CD14-positive monocyte (primary cell): Measurements from ENCODE around the gene UBQLNL. TPM values are rescaled to one million over a fixed set of nuclear protein-coding genes. Genes with fewer than 3 reads are reported as not detected.

Experiments
- DNase-seq, 3 donors: peaks; one replicate each; pipeline ENCODE4 v3.0.0-alpha.2; 2011 to 2022
- H2AFZ ChIP-seq: 2 replicates; pipeline ENCODE4 v1.6.0; 2012; ENCODE audit warnings: mild to moderate bottlenecking, low read depth, low read length, inconsistent platforms; ENCODE audit not compliant: insufficient read depth, poor library complexity, severe bottlenecking
- H3K27ac ChIP-seq, 2 donors: 1 replicate in 1 of 2; 2 replicates in 1 of 2; pipeline ENCODE4 v1.5.1; 2012 to 2013; ENCODE audit warnings: low read length in 2 of 2, control low read depth in 1 of 2, inconsistent platforms in 1 of 2, low read depth in 1 of 2, mild to moderate bottlenecking in 1 of 2
- H3K27me3 ChIP-seq, 2 donors: one replicate each; pipeline versions ENCODE4 v1.6.0 to v1.6.1; 2011 to 2013; ENCODE audit warnings: low read length in 2 of 2; ENCODE audit not compliant: control insufficient read depth in 2 of 2, insufficient read depth in 2 of 2
- H3K36me3 ChIP-seq, 2 donors: replicated peaks in 1 of 2; 1 replicate in 1 of 2; 2 replicates in 1 of 2; pipeline versions ENCODE4 v1.5.1 to v1.6.1; 2012 to 2013; ENCODE audit warnings: low read length in 2 of 2, control low read depth in 1 of 2, inconsistent platforms in 1 of 2, mild to moderate bottlenecking in 1 of 2; ENCODE audit not compliant: insufficient read depth in 2 of 2, control insufficient read depth in 1 of 2
- H3K4me1 ChIP-seq, 2 donors: 1 replicate in 1 of 2; 2 replicates in 1 of 2; pipeline versions ENCODE4 v1.5.1 to v1.6.1; 2012 to 2013; ENCODE audit warnings: low read length in 2 of 2, control low read depth in 1 of 2, inconsistent platforms in 1 of 2, mild to moderate bottlenecking in 1 of 2, moderate library complexity in 1 of 2; ENCODE audit not compliant: insufficient read depth in 2 of 2, control insufficient read depth in 1 of 2
- H3K4me2 ChIP-seq: replicated peaks from 2 replicates; pipeline ENCODE3; 2012; ENCODE audit warnings: low read length, moderate library complexity, mild to moderate bottlenecking; ENCODE audit not compliant: poor library complexity, severe bottlenecking; ENCODE audit errors: extremely low read depth
- H3K4me3 ChIP-seq, 3 experiments: fragments of 200-600 bp in 1 of 3; sonication (generic) in 1 of 3; replicated peaks in 1 of 3; 1 replicate in 2 of 3; 2 replicates in 1 of 3; pipeline ENCODE4 v1.5.1; 2011 to 2013; ENCODE audit warnings: low read length in 3 of 3, mild to moderate bottlenecking in 3 of 3, control low read depth in 2 of 3, low read depth in 2 of 3, inconsistent platforms in 1 of 3, moderate library complexity in 1 of 3
- H3K79me2 ChIP-seq: 2 replicates; pipeline ENCODE4 v1.6.0; 2012; ENCODE audit warnings: mild to moderate bottlenecking, control low read depth, inconsistent platforms, low read length, moderate library complexity; ENCODE audit not compliant: insufficient read depth
- H3K9ac ChIP-seq: 2 replicates; pipeline ENCODE4 v1.6.0; 2017; ENCODE audit warnings: low read length, mild to moderate bottlenecking; ENCODE audit not compliant: insufficient read depth, poor library complexity, severe bottlenecking
- H3K9me3 ChIP-seq, 2 donors: replicated peaks in 1 of 2; 1 replicate in 1 of 2; 2 replicates in 1 of 2; pipeline versions ENCODE4 v1.5.1 to v1.6.1; 2012 to 2013; ENCODE audit warnings: low read length in 2 of 2, control low read depth in 1 of 2; ENCODE audit not compliant: control insufficient read depth in 1 of 2, insufficient read depth in 1 of 2
- H4K20me1 ChIP-seq: 2 replicates; pipeline ENCODE4 v1.6.0; 2012; ENCODE audit warnings: mild to moderate bottlenecking, low read length, control low read depth, moderate library complexity; ENCODE audit not compliant: insufficient read depth
- H3K27ac Mint-ChIP-seq, 7 donors: one replicate each; pipeline ENCODE4 v1.8.0; 2020; ENCODE audit warnings: mild to moderate bottlenecking in 7 of 7, mixed read lengths in 7 of 7, moderate library complexity in 6 of 7, inconsistent platforms in 2 of 7
- H3K27me3 Mint-ChIP-seq, 3 donors: one replicate each; pipeline ENCODE4 v1.8.0; 2021 to 2022; ENCODE audit warnings: low read depth in 3 of 3, mild to moderate bottlenecking in 3 of 3, mixed read lengths in 3 of 3, moderate library complexity in 3 of 3, inconsistent platforms in 1 of 3
- H3K36me3 Mint-ChIP-seq, 2 donors: one replicate each; pipeline ENCODE4 v1.8.0; 2020; ENCODE audit warnings: mixed read lengths in 2 of 2, inconsistent platforms in 1 of 2, mild to moderate bottlenecking in 1 of 2
- H3K4me1 Mint-ChIP-seq: one replicate; pipeline ENCODE4 v1.8.0; 2020; ENCODE audit warnings: mild to moderate bottlenecking, mixed read lengths
- H3K4me3 Mint-ChIP-seq, 2 donors: one replicate each; pipeline ENCODE4 v1.8.0; 2020; ENCODE audit warnings: mild to moderate bottlenecking in 2 of 2, mixed read lengths in 2 of 2, moderate library complexity in 1 of 2
- H3K9me3 Mint-ChIP-seq, 7 donors: one replicate each; pipeline ENCODE4 v1.8.0; 2020 to 2022; ENCODE audit warnings: mixed read lengths in 7 of 7, mild to moderate bottlenecking in 6 of 7, moderate library complexity in 6 of 7, inconsistent platforms in 2 of 7
- WGBS: methylation state at CpG from one replicate; pipeline ENCODE4 v1.1.5; 2013; ENCODE audit warnings: missing lambda C conversion rate; ENCODE audit not compliant: insufficient coverage; 5-methylcytosine and 5-hydroxymethylcytosine counted together
- intact Hi-C, 2 donors: fragments of 100-400 bp; cut with micrococcal nuclease; formaldehyde crosslinking; loops; one replicate each; pipeline versions ENCODE4 v1.15.0 to v1.15.1; 2023
- polyA plus RNA-seq, 3 donors: library from polyadenylated mRNA; depleted of rRNA in 1 of 3; unstranded in 2 of 3; stranded (reverse) in 1 of 3; fragments of 300-500 nt in 2 of 3; fragments of >200 nt in 1 of 3; fragmentation: Illumina TruSeq in 2 of 3; gene quantifications; 1 replicate in 2 of 3; 2 replicates in 1 of 3; pipeline ENCODE4 v1.2.3, GENCODE V29; 2012 to 2021
- TF ChIP-seq, protein P1 (sequence below): fragments of 200-600 bp; IDR thresholded peaks from one replicate; pipeline ENCODE4 v1.8.0; 2022; ENCODE audit warnings: antibody characterized with exemption, mild to moderate bottlenecking

UBQLNL gene
- polyA plus RNA-seq, 3 donors: 0.33 TPM; not detected in 2

DNA sequence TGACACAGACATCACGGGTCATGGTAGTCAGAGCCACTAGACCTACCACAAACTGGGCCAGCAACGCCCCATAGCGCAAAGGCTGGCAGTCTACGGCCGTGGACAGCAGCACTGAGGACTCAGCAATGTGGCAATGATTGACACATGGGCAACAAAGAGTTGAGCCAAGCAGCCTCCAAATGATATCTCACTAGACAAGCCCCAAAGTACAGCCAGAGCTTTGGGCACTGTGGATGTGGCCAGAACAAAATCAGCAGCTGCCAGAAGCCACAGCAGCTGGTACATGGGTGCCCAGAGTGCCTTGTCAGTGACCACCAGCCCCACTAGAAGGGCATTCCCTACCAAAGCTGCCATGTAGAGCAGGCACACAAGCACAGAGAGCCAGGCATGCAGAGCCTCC lies 11.2 kb upstream of the UBQLNL start:
- Histone ChIP-seq H3K36me3 (no peaks in the 10 kb centered on the region), H3K79me2 (no peaks in the 10 kb centered on the region), H3K4me3 (no peak overlapping the region), H3K27ac (no peak overlapping the region), H3K27me3 (no peaks in the 10 kb centered on the region), H3K9ac (no peak overlapping the region), H3K4me1 (no peaks in the 10 kb centered on the region), H4K20me1 (no peaks in the 10 kb centered on the region), H3K9me3 (no peaks in the 10 kb centered on the region), H2AFZ (no peak overlapping the region), H3K4me2 (no peak overlapping the region)
- Mint-ChIP-seq H3K27ac (peak overlapping the region in 1 of 7 donors; percentile 43), H3K9me3 (peaks cover 2 to 9% (median 2%) of the 10 kb centered on the region in 7 donors), H3K4me3 (no peak overlapping the region), H3K27me3 (peaks cover 0 to 3% (median 1%) of the 10 kb centered on the region in 3 donors), H3K4me1 (no peaks in the 10 kb centered on the region), H3K36me3 (no peaks in the 10 kb centered on the region)
- DNase-seq: no peak
- intact Hi-C loops: no loop called here
- 98% methylated on average over 5 of the region's 5 CpGs for WGBS
- TF ChIP-seq, protein P1, sequence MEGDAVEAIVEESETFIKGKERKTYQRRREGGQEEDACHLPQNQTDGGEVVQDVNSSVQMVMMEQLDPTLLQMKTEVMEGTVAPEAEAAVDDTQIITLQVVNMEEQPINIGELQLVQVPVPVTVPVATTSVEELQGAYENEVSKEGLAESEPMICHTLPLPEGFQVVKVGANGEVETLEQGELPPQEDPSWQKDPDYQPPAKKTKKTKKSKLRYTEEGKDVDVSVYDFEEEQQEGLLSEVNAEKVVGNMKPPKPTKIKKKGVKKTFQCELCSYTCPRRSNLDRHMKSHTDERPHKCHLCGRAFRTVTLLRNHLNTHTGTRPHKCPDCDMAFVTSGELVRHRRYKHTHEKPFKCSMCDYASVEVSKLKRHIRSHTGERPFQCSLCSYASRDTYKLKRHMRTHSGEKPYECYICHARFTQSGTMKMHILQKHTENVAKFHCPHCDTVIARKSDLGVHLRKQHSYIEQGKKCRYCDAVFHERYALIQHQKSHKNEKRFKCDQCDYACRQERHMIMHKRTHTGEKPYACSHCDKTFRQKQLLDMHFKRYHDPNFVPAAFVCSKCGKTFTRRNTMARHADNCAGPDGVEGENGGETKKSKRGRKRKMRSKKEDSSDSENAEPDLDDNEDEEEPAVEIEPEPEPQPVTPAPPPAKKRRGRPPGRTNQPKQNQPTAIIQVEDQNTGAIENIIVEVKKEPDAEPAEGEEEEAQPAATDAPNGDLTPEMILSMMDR: no peak

DNA sequence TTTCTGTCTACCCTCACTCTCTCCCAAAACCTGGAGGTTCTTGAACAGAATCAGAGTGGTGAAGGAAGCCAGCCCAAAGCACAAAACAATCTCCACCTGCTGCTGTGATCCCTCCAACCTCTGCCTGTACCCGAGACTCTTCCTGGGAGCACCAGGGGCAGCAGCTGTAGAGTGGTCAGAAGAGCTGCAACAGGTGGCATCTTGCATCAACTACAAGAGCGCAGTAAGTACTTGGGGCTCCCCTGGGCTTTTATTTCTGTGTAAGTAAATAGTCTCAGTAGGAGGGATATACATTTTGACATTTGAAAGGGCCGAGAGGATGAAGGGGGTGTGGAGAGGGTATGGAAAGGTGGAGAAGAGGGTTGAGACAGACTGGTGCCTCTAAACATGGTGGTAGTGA lies 8.3 kb upstream of the UBQLNL start:
- Mint-ChIP-seq H3K9me3 (peaks cover 3 to 9% (median 5%) of the 10 kb centered on the region in 7 donors), H3K4me1 (no peaks in the 10 kb centered on the region), H3K27ac (no peak overlapping the region), H3K4me3 (no peak overlapping the region), H3K36me3 (no peaks in the 10 kb centered on the region), H3K27me3 (peaks cover 0 to 5% (median 1%) of the 10 kb centered on the region in 3 donors)
- Histone ChIP-seq H3K27me3 (no peaks in the 10 kb centered on the region), H3K9me3 (no peaks in the 10 kb centered on the region), H3K4me2 (no peak overlapping the region), H3K27ac (no peak overlapping the region), H3K4me1 (no peaks in the 10 kb centered on the region), H3K4me3 (no peak overlapping the region), H3K9ac (no peak overlapping the region), H3K79me2 (no peaks in the 10 kb centered on the region), H3K36me3 (no peaks in the 10 kb centered on the region), H2AFZ (no peak overlapping the region), H4K20me1 (no peaks in the 10 kb centered on the region)
- TF ChIP-seq, protein P1: no peak
- DNase-seq: no peak
- 95% methylated on average over 2 of the region's 3 CpGs for WGBS
- intact Hi-C loops: no loop called here
